PC-9 (cell line): ENCODE data around the gene MACROD2. TPM values are rescaled to one million over a fixed set of nuclear protein-coding genes. Genes with fewer than 3 reads are reported as not detected.

Experiments
- BruUV-seq: library from RNA; stranded (reverse); fragments of 400-500 nt; replicated peaks from 2 replicates; lab custom pipeline; 2021; lab: Mats Ljungman, UMichigan
- CTCF ChIA-PET: fragments of 300-600 bp; sonication (Branson Sonifier 250); formaldehyde crosslinking; loops from one replicate; lab custom pipeline; 2022; ENCODE audit warnings: antibody characterized with exemption; lab: Charles Lee
- POLR2A ChIA-PET: fragments of 300-600 bp; sonication (Branson Sonifier 250); formaldehyde crosslinking; loops from one replicate; lab custom pipeline; 2022; ENCODE audit warnings: antibody characterized with exemption; ENCODE audit not compliant: unreplicated experiment; lab: Charles Lee
- DNase-seq, 2 experiments: peaks; one replicate each; pipeline versions ENCODE4 v3.0.0 to v3.0.0-alpha.2; 2015 to 2022; ENCODE audit warnings: mixed read lengths in 1 of 2
- H2AFZ ChIP-seq: fragments of 200-600 bp; sonication (generic); 2 replicates; pipeline ENCODE4 v1.8.1; 2017; ENCODE audit warnings: antibody characterized with exemption
- H3F3A ChIP-seq: fragments of 200-600 bp; sonication (generic); 2 replicates; pipeline ENCODE4 v1.8.1; 2017; ENCODE audit warnings: antibody characterized with exemption, mild to moderate bottlenecking, low read depth; ENCODE audit not compliant: insufficient read depth
- H3K27ac ChIP-seq: fragments of 200-600 bp; sonication (generic); 2 replicates; pipeline ENCODE4 v1.6.1; 2016; ENCODE audit warnings: mixed run types
- H3K27me3 ChIP-seq: fragments of 200-600 bp; sonication (generic); 2 replicates; pipeline ENCODE4 v1.6.1; 2016; ENCODE audit warnings: low read depth, mixed run types; ENCODE audit not compliant: insufficient read depth
- H3K36me3 ChIP-seq: fragments of 200-600 bp; sonication (generic); 2 replicates; pipeline ENCODE4 v1.6.1; 2016; ENCODE audit warnings: low read depth, mixed run types
- H3K4me1 ChIP-seq: fragments of 200-600 bp; sonication (generic); replicated peaks from 2 replicates; pipeline ENCODE4 v1.6.1; 2016; ENCODE audit warnings: mixed run types; ENCODE audit not compliant: insufficient read depth
- H3K4me2 ChIP-seq: fragments of 200-600 bp; sonication (generic); 2 replicates; pipeline ENCODE4 v1.6.1; 2017; ENCODE audit warnings: mixed run types
- H3K4me3 ChIP-seq: fragments of 200-600 bp; sonication (generic); 2 replicates; pipeline ENCODE4 v1.6.1; 2016; ENCODE audit warnings: mixed run types
- H3K79me2 ChIP-seq: fragments of 200-600 bp; sonication (generic); 2 replicates; pipeline ENCODE4 v1.6.1; 2017; ENCODE audit warnings: low read depth, mixed run types
- H3K9me2 ChIP-seq: fragments of 200-600 bp; sonication (generic); 2 replicates; pipeline ENCODE4 v1.8.1; 2017; ENCODE audit warnings: mild to moderate bottlenecking; ENCODE audit not compliant: insufficient read depth
- H3K9me3 ChIP-seq: fragments of 200-600 bp; sonication (generic); 2 replicates; pipeline ENCODE4 v1.8.1; 2016; ENCODE audit warnings: low read depth; ENCODE audit not compliant: insufficient read depth
- H4K20me1 ChIP-seq: fragments of 200-600 bp; sonication (generic); 2 replicates; pipeline ENCODE4 v1.8.1; 2017; ENCODE audit not compliant: insufficient read depth
- EZH2 ChIP-seq: fragments of 200-600 bp; sonication (generic); IDR thresholded peaks from 2 replicates; pipeline ENCODE4 v1.8.0; 2017; ENCODE audit warnings: antibody characterized with exemption, low read depth
- intact Hi-C: fragments of 100-400 bp; cut with micrococcal nuclease; formaldehyde crosslinking; loops from one replicate; pipeline ENCODE4 v1.10.0; 2022; ENCODE audit not compliant: unreplicated experiment
- total RNA-seq: library from RNA; stranded (reverse); gene quantifications from 2 replicates; pipeline ENCODE4 v1.2.3, GENCODE V29; 2021
- TF ChIP-seq, protein P1 (sequence below): fragments of 200-600 bp; sonication (generic); conservative IDR thresholded peaks from 2 replicates; pipeline ENCODE4 v1.6.1; 2017; ENCODE audit warnings: mixed run types, antibody characterized with exemption, mild to moderate bottlenecking, moderate library complexity

MACROD2 gene
- total RNA-seq, 1 experiment from 2014 or later, result 11.4 TPM

DNA sequence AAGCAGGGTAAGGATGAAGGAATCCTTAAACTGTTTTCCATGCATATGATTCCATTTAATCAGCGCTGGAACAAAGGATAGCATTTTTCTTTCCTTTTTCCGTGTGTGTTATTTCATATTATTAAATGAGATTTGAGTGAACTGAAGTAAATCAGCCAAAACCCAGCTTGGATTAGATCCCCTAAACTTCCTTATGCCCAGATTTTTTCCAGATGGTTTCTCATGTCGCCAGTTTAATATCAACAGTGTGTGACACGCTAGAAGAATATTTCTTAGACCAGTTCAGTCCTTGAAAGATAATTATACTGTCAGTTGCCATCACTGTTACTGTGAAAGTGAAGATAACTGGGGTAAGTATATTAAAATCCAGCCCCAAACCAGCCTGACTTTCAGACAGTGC lies 1568.5 kb downstream of the MACROD2 start:
- no peaks in the 10 kb centered on the region for H3K9me3 ChIP-seq
- H2AFZ ChIP-seq, result no peak overlapping the region
- no peak overlapping the region for H3K27ac ChIP-seq
- TF ChIP-seq, protein P1, sequence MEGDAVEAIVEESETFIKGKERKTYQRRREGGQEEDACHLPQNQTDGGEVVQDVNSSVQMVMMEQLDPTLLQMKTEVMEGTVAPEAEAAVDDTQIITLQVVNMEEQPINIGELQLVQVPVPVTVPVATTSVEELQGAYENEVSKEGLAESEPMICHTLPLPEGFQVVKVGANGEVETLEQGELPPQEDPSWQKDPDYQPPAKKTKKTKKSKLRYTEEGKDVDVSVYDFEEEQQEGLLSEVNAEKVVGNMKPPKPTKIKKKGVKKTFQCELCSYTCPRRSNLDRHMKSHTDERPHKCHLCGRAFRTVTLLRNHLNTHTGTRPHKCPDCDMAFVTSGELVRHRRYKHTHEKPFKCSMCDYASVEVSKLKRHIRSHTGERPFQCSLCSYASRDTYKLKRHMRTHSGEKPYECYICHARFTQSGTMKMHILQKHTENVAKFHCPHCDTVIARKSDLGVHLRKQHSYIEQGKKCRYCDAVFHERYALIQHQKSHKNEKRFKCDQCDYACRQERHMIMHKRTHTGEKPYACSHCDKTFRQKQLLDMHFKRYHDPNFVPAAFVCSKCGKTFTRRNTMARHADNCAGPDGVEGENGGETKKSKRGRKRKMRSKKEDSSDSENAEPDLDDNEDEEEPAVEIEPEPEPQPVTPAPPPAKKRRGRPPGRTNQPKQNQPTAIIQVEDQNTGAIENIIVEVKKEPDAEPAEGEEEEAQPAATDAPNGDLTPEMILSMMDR, result no peak
- TF ChIP-seq EZH2, result no peak
- intact Hi-C loops, result no loop called here
- no peak for DNase-seq
- CTCF ChIA-PET, result no interaction called here
- H3K9me2 ChIP-seq, result no peaks in the 10 kb centered on the region
- no peaks in the 10 kb centered on the region for H3F3A ChIP-seq
- no TSS peak for BruUV-seq
- no peaks in the 10 kb centered on the region for H4K20me1 ChIP-seq
- POLR2A ChIA-PET, result no interaction called here
- no peak overlapping the region for H3K4me3 ChIP-seq
- no peaks in the 10 kb centered on the region for H3K36me3 ChIP-seq
- H3K79me2 ChIP-seq, result no peaks in the 10 kb centered on the region
- H3K4me1 ChIP-seq, result no peaks in the 10 kb centered on the region
- H3K27me3 ChIP-seq, result no peaks in the 10 kb centered on the region
- no peak overlapping the region for H3K4me2 ChIP-seq

DNA sequence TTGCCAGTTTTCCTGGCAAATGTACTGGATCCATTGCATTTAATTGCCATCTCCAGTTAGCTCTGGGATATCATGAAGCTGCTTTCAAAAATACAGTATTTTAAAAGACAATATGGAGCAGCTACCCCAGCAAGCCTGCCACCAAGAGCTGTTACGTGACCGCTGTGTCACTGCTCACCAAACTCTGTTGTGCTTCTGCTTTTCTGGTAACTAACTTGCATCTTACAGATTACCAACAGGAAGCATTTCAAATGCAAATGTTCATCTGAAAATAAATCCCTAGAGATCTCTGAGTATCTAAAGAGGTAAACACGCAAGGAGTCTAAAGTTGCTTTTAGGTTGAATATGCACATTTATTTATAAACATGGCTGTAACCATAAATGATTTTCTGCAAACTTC lies 1569.7 kb downstream of the MACROD2 start:
- Histone ChIP-seq H3K27me3 (no peaks in the 10 kb centered on the region), H3K4me1 (no peaks in the 10 kb centered on the region), H3K36me3 (no peaks in the 10 kb centered on the region), H3K4me3 (no peak overlapping the region), H2AFZ (no peak overlapping the region), H3K9me3 (no peaks in the 10 kb centered on the region), H3K79me2 (no peaks in the 10 kb centered on the region), H3K27ac (no peak overlapping the region), H3F3A (no peaks in the 10 kb centered on the region), H3K4me2 (no peak overlapping the region), H4K20me1 (no peaks in the 10 kb centered on the region), H3K9me2 (no peaks in the 10 kb centered on the region)
- TF ChIP-seq, protein P1, result no peak
- no peak for TF ChIP-seq EZH2
- BruUV-seq, result no TSS peak
- intact Hi-C loops, result no loop called here
- CTCF ChIA-PET, result no interaction called here
- DNase-seq, result no peak
- POLR2A ChIA-PET, result no interaction called here

DNA sequence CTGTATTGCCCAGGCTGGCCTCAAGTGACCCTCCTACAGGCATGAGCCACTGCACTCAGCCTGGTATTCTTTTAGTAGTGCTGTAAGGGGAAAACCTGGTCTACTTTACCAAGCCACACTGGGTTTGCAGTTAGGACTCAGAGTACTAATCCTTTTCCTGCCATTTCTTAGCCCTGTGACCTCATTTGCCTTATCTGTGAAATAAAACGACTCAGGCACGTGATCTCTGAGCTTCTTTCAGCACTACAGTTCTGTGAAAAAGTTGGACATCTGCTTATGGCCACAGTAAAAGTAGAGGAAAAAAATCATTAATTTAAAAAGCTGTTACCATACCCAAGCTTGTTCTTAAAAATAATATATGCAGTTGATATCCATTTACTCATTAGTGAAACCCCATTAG lies 1570.5 kb downstream of the MACROD2 start:
- Histone ChIP-seq H2AFZ (no peak overlapping the region), H3K36me3 (no peaks in the 10 kb centered on the region), H3K9me2 (no peaks in the 10 kb centered on the region), H3K27me3 (no peaks in the 10 kb centered on the region), H3K4me1 (no peaks in the 10 kb centered on the region), H3K9me3 (no peaks in the 10 kb centered on the region), H4K20me1 (no peaks in the 10 kb centered on the region), H3K79me2 (no peaks in the 10 kb centered on the region), H3K4me2 (no peak overlapping the region), H3F3A (no peaks in the 10 kb centered on the region), H3K27ac (no peak overlapping the region), H3K4me3 (no peak overlapping the region)
- DNase-seq, result no peak
- no TSS peak for BruUV-seq
- ChIA-PET POLR2A (no interaction called here), CTCF (no interaction called here)
- intact Hi-C loops, result no loop called here
- TF ChIP-seq, protein P1, result no peak
- no peak for TF ChIP-seq EZH2
